ENCODE results near the gene HIVEP1.

Gene HIVEP1

GRCh38 chr6:12024699-12025434 is 12.8 kb downstream of the HIVEP1 start:
- Histone ChIP-seq H3K9me3 (ENCODE audit: control insufficient read depth, low read length) (peaks cover under 1% of the 10 kb centered on the region), H3K4me3 (ENCODE audit: low read length) (no peak overlapping the region), H3K36me3 (ENCODE audit: control insufficient read depth, insufficient read depth, low read length) (no peaks in the 10 kb centered on the region), H3K27me3 (ENCODE audit: control insufficient read depth, insufficient read depth, low read length) (no peaks in the 10 kb centered on the region), H3K4me1 (ENCODE audit: control insufficient read depth, insufficient read depth, low read length) (peaks cover 13% of the 10 kb centered on the region), H3K9ac (ENCODE audit: low read length) (no peak overlapping the region)

- Histone ChIP-seq H3K36me3 (ENCODE audit: control insufficient read depth, insufficient read depth, low read length) (no peaks in the 10 kb centered on the region), H3K4me3 (ENCODE audit: low read length) (no peak overlapping the region), H3K27me3 (ENCODE audit: control insufficient read depth, insufficient read depth, low read length) (no peaks in the 10 kb centered on the region), H3K4me1 (ENCODE audit: control insufficient read depth, insufficient read depth, low read length) (peaks cover 13% of the 10 kb centered on the region), H3K9me3 (ENCODE audit: control insufficient read depth, low read length) (peaks cover 4% of the 10 kb centered on the region), H3K9ac (ENCODE audit: low read length) (no peak overlapping the region)
Measured at GRCh38 chr6:12026120-12026519, 14.0 kb downstream of the HIVEP1 start.

GRCh38 chr6:12026833-12027232 is 14.7 kb downstream of the HIVEP1 start:
- Histone ChIP-seq H3K36me3 (ENCODE audit: control insufficient read depth, insufficient read depth, low read length) (no peaks in the 10 kb centered on the region), H3K4me3 (ENCODE audit: low read length) (no peak overlapping the region), H3K9ac (ENCODE audit: low read length) (no peak overlapping the region), H3K27me3 (ENCODE audit: control insufficient read depth, insufficient read depth, low read length) (no peaks in the 10 kb centered on the region), H3K4me1 (ENCODE audit: control insufficient read depth, insufficient read depth, low read length) (peaks cover 13% of the 10 kb centered on the region), H3K9me3 (ENCODE audit: control insufficient read depth, low read length) (peaks cover 4% of the 10 kb centered on the region)

- Histone ChIP-seq H3K36me3 (ENCODE audit: control insufficient read depth, insufficient read depth, low read length) (no peaks in the 10 kb centered on the region), H3K4me3 (ENCODE audit: low read length) (no peak overlapping the region), H3K27me3 (ENCODE audit: control insufficient read depth, insufficient read depth, low read length) (no peaks in the 10 kb centered on the region), H3K9ac (ENCODE audit: low read length) (no peak overlapping the region), H3K4me1 (ENCODE audit: control insufficient read depth, insufficient read depth, low read length) (peaks cover 13% of the 10 kb centered on the region), H3K9me3 (ENCODE audit: control insufficient read depth, low read length) (peaks cover 4% of the 10 kb centered on the region)
Measured at GRCh38 chr6:12028213-12028612, 16.1 kb downstream of the HIVEP1 start.

GRCh38 chr6:12029979-12030737 is 18.0 kb downstream of the HIVEP1 start:
- H3K9me3 ChIP-seq (ENCODE audit: control insufficient read depth, low read length), result peaks cover 4% of the 10 kb centered on the region
- H3K4me3 ChIP-seq (ENCODE audit: low read length), result no peak overlapping the region
- no peaks in the 10 kb centered on the region for H3K36me3 ChIP-seq (ENCODE audit: control insufficient read depth, insufficient read depth, low read length)
- no peaks in the 10 kb centered on the region for H3K27me3 ChIP-seq (ENCODE audit: control insufficient read depth, insufficient read depth, low read length)
- H3K4me1 ChIP-seq (ENCODE audit: control insufficient read depth, insufficient read depth, low read length), result peaks cover 8% of the 10 kb centered on the region
- no peak overlapping the region for H3K9ac ChIP-seq (ENCODE audit: low read length)

- no peaks in the 10 kb centered on the region for H3K27me3 ChIP-seq (ENCODE audit: control insufficient read depth, insufficient read depth, low read length)
- H3K4me3 ChIP-seq (ENCODE audit: low read length), result no peak overlapping the region
- no peaks in the 10 kb centered on the region for H3K36me3 ChIP-seq (ENCODE audit: control insufficient read depth, insufficient read depth, low read length)
- H3K9ac ChIP-seq (ENCODE audit: low read length), result no peak overlapping the region
- H3K9me3 ChIP-seq (ENCODE audit: control insufficient read depth, low read length), result peaks cover 4% of the 10 kb centered on the region
- H3K4me1 ChIP-seq (ENCODE audit: control insufficient read depth, insufficient read depth, low read length), result peaks cover 4% of the 10 kb centered on the region
Measured at GRCh38 chr6:12030993-12031550, 19.0 kb downstream of the HIVEP1 start.

- H3K27me3 ChIP-seq (ENCODE audit: control insufficient read depth, insufficient read depth, low read length), result no peaks in the 10 kb centered on the region
- H3K4me3 ChIP-seq (ENCODE audit: low read length), result no peak overlapping the region
- no peak overlapping the region for H3K9ac ChIP-seq (ENCODE audit: low read length)
- no peaks in the 10 kb centered on the region for H3K36me3 ChIP-seq (ENCODE audit: control insufficient read depth, insufficient read depth, low read length)
- H3K9me3 ChIP-seq (ENCODE audit: control insufficient read depth, low read length), result peaks cover 4% of the 10 kb centered on the region
- H3K4me1 ChIP-seq (ENCODE audit: control insufficient read depth, insufficient read depth, low read length), result peaks cover 4% of the 10 kb centered on the region
Measured at GRCh38 chr6:12032783-12033573, 20.9 kb downstream of the HIVEP1 start.

- H3K4me1 ChIP-seq (ENCODE audit: control insufficient read depth, insufficient read depth, low read length), result peaks cover 4% of the 10 kb centered on the region
- H3K4me3 ChIP-seq (ENCODE audit: low read length), result no peak overlapping the region
- H3K9ac ChIP-seq (ENCODE audit: low read length), result no peak overlapping the region
- H3K36me3 ChIP-seq (ENCODE audit: control insufficient read depth, insufficient read depth, low read length), result no peaks in the 10 kb centered on the region
- H3K27me3 ChIP-seq (ENCODE audit: control insufficient read depth, insufficient read depth, low read length), result no peaks in the 10 kb centered on the region
- H3K9me3 ChIP-seq (ENCODE audit: control insufficient read depth, low read length), result peaks cover 4% of the 10 kb centered on the region
Measured at GRCh38 chr6:12033770-12034169, 21.7 kb downstream of the HIVEP1 start.

- H3K36me3 ChIP-seq (ENCODE audit: control insufficient read depth, insufficient read depth, low read length), result no peaks in the 10 kb centered on the region
- no peak overlapping the region for H3K4me3 ChIP-seq (ENCODE audit: low read length)
- no peaks in the 10 kb centered on the region for H3K27me3 ChIP-seq (ENCODE audit: control insufficient read depth, insufficient read depth, low read length)
- peaks cover 4% of the 10 kb centered on the region for H3K4me1 ChIP-seq (ENCODE audit: control insufficient read depth, insufficient read depth, low read length)
- peaks cover 4% of the 10 kb centered on the region for H3K9me3 ChIP-seq (ENCODE audit: control insufficient read depth, low read length)
- no peak overlapping the region for H3K9ac ChIP-seq (ENCODE audit: low read length)
Measured at GRCh38 chr6:12034349-12034748, 22.2 kb downstream of the HIVEP1 start.

GRCh38 chr6:12034837-12035236 is 22.7 kb downstream of the HIVEP1 start:
- Histone ChIP-seq H3K9me3 (ENCODE audit: control insufficient read depth, low read length) (peaks cover 4% of the 10 kb centered on the region), H3K4me1 (ENCODE audit: control insufficient read depth, insufficient read depth, low read length) (peaks cover 4% of the 10 kb centered on the region), H3K36me3 (ENCODE audit: control insufficient read depth, insufficient read depth, low read length) (no peaks in the 10 kb centered on the region), H3K27me3 (ENCODE audit: control insufficient read depth, insufficient read depth, low read length) (no peaks in the 10 kb centered on the region), H3K9ac (ENCODE audit: low read length) (no peak overlapping the region), H3K4me3 (ENCODE audit: low read length) (no peak overlapping the region)

- Histone ChIP-seq H3K9ac (ENCODE audit: low read length) (no peak overlapping the region), H3K36me3 (ENCODE audit: control insufficient read depth, insufficient read depth, low read length) (no peaks in the 10 kb centered on the region), H3K27me3 (ENCODE audit: control insufficient read depth, insufficient read depth, low read length) (no peaks in the 10 kb centered on the region), H3K4me1 (ENCODE audit: control insufficient read depth, insufficient read depth, low read length) (peaks cover 4% of the 10 kb centered on the region), H3K9me3 (ENCODE audit: control insufficient read depth, low read length) (no peaks in the 10 kb centered on the region), H3K4me3 (ENCODE audit: low read length) (no peak overlapping the region)
Measured at GRCh38 chr6:12036766-12037165, 24.7 kb downstream of the HIVEP1 start.
